ENCODE results near the gene ZNF22. TPM values are rescaled to one million over a fixed set of nuclear protein-coding genes. Genes with fewer than 3 reads are reported as not detected.

ZNF22 gene
- total and polyA plus RNA-seq, 9 donors: 19.4 to 38.0 (median 27.4) TPM

DNA sequence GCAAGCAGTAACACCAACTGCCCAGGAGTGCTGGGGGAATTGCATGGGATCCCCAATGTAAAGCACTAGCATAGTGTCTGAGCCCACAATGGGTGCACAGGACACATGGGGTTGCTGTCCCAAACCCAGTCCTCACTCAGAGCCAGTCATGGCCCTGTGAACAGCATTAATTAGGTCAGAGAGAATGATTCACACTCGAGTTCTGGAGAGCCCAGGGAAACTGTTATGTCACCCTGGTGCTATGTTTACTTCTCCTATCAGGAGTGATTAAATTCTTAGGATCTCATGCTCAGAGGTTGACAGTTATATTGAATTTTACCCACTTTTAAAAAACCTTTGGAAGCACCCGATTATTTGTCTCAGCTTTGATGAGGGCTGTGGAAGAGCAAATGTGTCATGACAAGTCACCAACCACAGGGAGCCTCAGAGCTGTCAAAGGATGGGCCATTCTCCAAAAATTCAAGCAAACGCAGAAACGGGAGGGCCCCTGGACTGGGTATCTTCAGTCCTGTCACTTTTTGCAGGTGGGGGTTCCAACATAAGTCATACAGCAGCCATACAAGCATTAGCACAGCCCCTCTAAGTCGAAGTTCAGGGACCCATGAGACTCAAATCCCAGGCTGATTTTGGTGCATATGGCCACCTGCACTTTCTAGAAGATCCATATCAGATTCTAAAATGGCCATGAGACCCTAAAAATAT, 42.4 kb upstream of the ZNF22 start:
- intact Hi-C loops (cut with DNase I): loop anchor here in 1 of 4 donors (2.0 to 5.0 kb wide), 2 partner anchors 26 to 81 kb away; no protein-coding TSS in a partner anchor
- peak in 1 of 5 donors; percentile 8 for DNase-seq
- no peaks in the 10 kb centered on the region for H3K27me3 ChIP-seq
- H3K36me3 ChIP-seq: no peaks in the 10 kb centered on the region
- H3K4me3 ChIP-seq: peak overlapping the region; percentile 71
- no peaks in the 10 kb centered on the region for H3K9me3 ChIP-seq
- peak overlapping the region in 1 of 2 donors; percentile 11 for H3K27ac ChIP-seq
- peaks cover 8% of the 10 kb centered on the region for H3K4me1 ChIP-seq (ENCODE audit: insufficient read depth)
- 28 to 31% (median 29%) methylated on average over 5 of the region's 5 CpGs for WGBS, 3 donors
- TF ChIP-seq, protein P1, sequence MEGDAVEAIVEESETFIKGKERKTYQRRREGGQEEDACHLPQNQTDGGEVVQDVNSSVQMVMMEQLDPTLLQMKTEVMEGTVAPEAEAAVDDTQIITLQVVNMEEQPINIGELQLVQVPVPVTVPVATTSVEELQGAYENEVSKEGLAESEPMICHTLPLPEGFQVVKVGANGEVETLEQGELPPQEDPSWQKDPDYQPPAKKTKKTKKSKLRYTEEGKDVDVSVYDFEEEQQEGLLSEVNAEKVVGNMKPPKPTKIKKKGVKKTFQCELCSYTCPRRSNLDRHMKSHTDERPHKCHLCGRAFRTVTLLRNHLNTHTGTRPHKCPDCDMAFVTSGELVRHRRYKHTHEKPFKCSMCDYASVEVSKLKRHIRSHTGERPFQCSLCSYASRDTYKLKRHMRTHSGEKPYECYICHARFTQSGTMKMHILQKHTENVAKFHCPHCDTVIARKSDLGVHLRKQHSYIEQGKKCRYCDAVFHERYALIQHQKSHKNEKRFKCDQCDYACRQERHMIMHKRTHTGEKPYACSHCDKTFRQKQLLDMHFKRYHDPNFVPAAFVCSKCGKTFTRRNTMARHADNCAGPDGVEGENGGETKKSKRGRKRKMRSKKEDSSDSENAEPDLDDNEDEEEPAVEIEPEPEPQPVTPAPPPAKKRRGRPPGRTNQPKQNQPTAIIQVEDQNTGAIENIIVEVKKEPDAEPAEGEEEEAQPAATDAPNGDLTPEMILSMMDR (IDR thresholded peaks at IDR 0.05): no peak
- TF ChIP-seq EP300 (IDR thresholded peaks at IDR 0.05): no peak
- TF ChIP-seq POLR2A (IDR thresholded peaks at IDR 0.05): no peak

- Histone ChIP-seq H3K9me3 (no peaks in the 10 kb centered on the region), H3K27me3 (no peaks in the 10 kb centered on the region), H3K4me3 (peak overlapping the region; percentile 71), H3K36me3 (no peaks in the 10 kb centered on the region), H3K27ac (peak overlapping the region; percentile 33 to 73), H3K4me1 (ENCODE audit: insufficient read depth) (peaks cover 8% of the 10 kb centered on the region)
- no peak for TF ChIP-seq POLR2A (IDR thresholded peaks at IDR 0.05)
- TF ChIP-seq, protein P1 (IDR thresholded peaks at IDR 0.05): no peak
- TF ChIP-seq EP300 (IDR thresholded peaks at IDR 0.05): no peak
- DNase-seq: no peak
- intact Hi-C loops (cut with DNase I): loop anchor here in 1 of 4 donors (2.0 to 5.0 kb wide), 2 partner anchors 26 to 82 kb away; no protein-coding TSS in a partner anchor
- 3 to 5% (median 5%) methylated on average over 6 of the region's 6 CpGs for WGBS, 3 donors
Measured at GRCh38 chr10:44958898-44959246, 41.9 kb upstream of the ZNF22 start.

DNA sequence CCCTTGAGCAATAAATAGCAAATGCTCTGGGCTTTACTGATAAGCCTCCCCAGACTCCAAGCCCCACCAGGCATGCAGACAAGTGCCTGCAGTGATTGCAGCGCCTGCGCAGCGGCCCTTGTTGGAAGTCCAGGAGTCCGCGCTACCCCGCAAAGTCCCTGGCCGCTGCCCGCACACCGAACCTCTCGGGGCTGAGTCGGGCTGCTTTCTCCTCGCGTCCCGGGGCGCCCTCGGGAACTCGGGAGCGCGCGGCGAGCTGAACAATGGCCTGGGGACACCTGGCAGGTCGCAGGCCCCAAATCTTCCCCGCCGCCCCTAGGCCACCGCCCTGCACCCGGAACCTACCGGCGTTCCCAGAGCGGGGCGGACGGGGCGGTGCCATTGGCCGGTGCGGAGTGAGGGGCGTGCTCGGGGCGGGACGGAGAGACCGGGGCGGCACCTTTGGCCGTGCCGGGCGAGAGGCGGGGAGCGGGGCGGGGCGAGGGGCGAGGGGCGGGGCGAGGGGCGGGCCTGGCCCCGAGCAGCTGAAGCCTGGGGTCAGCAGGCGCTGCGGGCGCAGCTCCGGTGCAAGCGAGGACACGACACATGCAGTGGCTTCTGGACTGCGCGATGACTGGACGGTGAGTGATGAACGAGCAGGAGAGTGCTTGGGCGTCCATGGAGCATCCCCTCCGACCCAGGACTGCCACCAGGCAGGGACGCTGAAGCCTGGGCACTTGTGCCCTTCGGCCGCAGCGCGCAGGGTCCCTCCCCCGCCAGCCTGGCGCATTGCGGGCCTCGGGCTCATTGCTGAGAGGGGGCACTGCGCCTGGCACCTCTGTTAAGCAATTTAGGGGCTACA, 41.3 kb upstream of the ZNF22 start, which contains the start of gene RASSF4:
Gene RASSF4, plus strand, starts transcription at position 556 of the 841 bp plus-strand sequence. CDS start 10,401 bp downstream, outside the sequence.
- intact Hi-C loops (cut with DNase I): loop anchor here in 1 of 4 donors (2.0 to 5.0 kb wide), 2 partner anchors 27 to 82 kb away; no protein-coding TSS in a partner anchor
- peak within 1 kb of the TSS; percentile 71 for H3K4me3 ChIP-seq
- H3K9me3 ChIP-seq: no peaks in the 10 kb centered on the region
- H3K27me3 ChIP-seq: no peaks in the 10 kb centered on the region
- peak within 1 kb of the TSS; percentile 33 to 73 for H3K27ac ChIP-seq
- peaks cover 8% of the 10 kb centered on the region for H3K4me1 ChIP-seq (ENCODE audit: insufficient read depth)
- DNase-seq: peak; percentile 90 to 94 (median 92)
- peak; percentile 62 for TF ChIP-seq POLR2A (IDR thresholded peaks at IDR 0.05)
- TF ChIP-seq EP300 (IDR thresholded peaks at IDR 0.05): no peak
- no peaks in the 10 kb centered on the region for H3K36me3 ChIP-seq
- WGBS, 3 donors: 0 to 1% (median 1%) methylated on average over 31 to 74 of the region's 74 CpGs

- intact Hi-C loops (cut with DNase I): no loop called here
- no peaks in the 10 kb centered on the region for H3K36me3 ChIP-seq
- H3K4me1 ChIP-seq (ENCODE audit: insufficient read depth): peaks cover 8% of the 10 kb centered on the region
- H3K27ac ChIP-seq: no peak overlapping the region
- H3K4me3 ChIP-seq: peak overlapping the region; percentile 71
- 35 to 48% (median 39%) methylated on average over 8 of the region's 8 CpGs for WGBS, 3 donors
- no peaks in the 10 kb centered on the region for H3K27me3 ChIP-seq
- TF ChIP-seq POLR2A (IDR thresholded peaks at IDR 0.05): no peak
- TF ChIP-seq EP300 (IDR thresholded peaks at IDR 0.05): no peak
- TF ChIP-seq, protein P1 (IDR thresholded peaks at IDR 0.05): no peak
- DNase-seq: no peak
- no peaks in the 10 kb centered on the region for H3K9me3 ChIP-seq
Measured at GRCh38 chr10:44960088-44960460, 40.6 kb upstream of the ZNF22 start.
